HPDE6-E6E7 (cell line): ENCODE results near the gene FRMD8.
"Not testable (repeated sequence)": the region's sequence is repeated elsewhere in the genome, so short reads cannot be mapped to it uniquely, and the experiment has no call there.

Experiments used
- DNase-seq: peaks from one replicate; pipeline ENCODE4 v3.0.0; 2011; ENCODE audit warnings: missing footprints; ENCODE audit errors: extremely low spot score

The FRMD8 gene

DNA sequence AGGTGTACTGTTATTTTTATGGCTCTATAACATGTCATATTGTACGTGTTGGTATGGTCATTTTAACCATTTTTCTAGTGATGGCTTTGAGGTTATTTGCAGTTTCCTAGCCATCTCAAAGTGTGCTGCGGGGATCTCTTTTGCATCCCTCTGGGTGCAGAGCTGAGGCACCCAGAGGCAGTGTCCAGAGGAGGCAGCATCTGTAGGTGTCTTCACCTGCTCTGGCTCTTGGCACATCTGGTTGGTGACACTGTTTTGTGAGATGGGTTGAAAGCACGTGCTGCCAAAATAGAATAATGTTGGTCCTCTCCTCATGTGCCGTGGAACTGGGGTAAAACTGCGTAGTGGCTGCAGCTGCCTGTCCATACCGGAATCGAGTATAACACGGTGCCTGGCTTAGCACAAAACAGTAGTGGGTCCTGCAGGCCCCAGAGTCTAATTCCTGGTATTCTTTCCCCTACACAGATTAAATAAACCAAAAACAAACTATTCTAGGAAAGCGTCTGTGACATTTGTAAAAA lies 49.0 kb downstream of the FRMD8 start:
- DNase-seq, result no peak

GRCh38 chr11:65435981-65436411 lies 49.6 kb downstream of the FRMD8 start:
- no peak for DNase-seq

DNA sequence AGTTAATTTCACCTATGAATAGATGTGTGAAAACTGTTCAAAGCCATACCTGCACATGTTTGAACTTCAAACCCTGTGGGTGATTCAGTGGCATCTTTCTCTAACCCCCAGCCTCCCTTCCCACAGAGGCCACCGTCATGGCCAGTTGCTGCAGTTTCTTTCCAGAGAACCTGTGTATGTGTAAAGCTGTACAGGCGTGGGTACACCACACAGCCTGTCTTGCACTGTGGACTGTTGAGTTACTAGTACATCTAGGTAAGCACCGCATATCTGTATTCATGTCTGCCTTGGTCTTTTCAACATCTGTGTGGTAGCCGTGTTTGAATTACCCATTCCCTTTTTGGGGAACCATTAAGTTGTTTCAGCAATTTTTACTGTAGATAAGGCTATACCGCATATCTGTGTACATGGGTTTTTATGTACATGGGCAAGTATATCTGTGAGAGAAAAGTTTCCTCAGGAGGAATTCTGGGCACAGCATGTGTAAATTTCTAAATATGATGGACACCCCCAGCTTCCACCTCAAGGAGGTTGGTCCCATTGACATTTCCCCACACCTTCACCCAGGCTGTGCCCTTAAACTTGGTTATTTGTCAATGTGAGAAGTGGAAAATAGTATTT lies 50.1 kb downstream of the FRMD8 start:
- DNase-seq, result no peak

GRCh38 chr11:65437436-65438227 lies 51.2 kb downstream of the FRMD8 start:
- no peak for DNase-seq

DNA sequence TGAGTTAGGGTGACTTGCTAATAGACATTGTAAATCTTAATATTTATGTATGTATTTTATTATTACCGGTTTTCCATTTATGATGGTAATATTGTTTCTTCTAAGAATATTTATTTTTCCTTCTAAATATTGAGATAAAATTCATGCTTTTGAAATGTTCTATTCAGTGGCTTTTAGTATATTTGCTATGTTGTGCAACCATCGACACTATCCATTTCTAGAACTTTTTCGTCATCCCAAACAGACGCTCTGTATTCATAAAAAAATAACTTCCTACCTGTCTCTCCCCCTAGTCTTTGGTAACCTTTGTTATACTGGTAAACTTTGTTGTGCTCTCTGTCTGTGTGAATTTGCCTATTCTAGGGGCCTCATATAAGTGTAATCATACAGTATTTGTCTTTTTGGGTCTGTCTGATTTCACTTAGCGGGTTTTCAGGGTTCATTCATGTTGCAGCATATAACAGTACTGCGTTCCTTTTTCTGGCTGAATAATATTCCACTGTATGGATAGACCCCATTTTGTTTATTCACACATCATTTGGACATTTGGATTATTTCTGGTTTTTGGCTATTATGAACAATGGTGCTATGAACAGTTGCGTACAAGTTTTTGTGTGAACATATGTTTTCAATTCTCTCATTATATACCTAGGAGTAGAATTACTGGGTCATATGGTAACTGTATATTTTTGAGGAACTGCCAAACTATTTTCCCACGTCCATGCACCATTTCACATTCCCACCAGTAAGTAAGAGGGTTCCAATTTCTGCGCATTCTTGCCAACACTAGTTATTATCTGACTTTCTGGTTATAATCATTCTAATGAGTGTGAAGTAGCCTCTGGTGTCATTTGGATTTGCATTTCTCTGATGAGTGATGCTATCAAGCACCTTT lies 52.1 kb downstream of the FRMD8 start:
- no peak for DNase-seq

DNA sequence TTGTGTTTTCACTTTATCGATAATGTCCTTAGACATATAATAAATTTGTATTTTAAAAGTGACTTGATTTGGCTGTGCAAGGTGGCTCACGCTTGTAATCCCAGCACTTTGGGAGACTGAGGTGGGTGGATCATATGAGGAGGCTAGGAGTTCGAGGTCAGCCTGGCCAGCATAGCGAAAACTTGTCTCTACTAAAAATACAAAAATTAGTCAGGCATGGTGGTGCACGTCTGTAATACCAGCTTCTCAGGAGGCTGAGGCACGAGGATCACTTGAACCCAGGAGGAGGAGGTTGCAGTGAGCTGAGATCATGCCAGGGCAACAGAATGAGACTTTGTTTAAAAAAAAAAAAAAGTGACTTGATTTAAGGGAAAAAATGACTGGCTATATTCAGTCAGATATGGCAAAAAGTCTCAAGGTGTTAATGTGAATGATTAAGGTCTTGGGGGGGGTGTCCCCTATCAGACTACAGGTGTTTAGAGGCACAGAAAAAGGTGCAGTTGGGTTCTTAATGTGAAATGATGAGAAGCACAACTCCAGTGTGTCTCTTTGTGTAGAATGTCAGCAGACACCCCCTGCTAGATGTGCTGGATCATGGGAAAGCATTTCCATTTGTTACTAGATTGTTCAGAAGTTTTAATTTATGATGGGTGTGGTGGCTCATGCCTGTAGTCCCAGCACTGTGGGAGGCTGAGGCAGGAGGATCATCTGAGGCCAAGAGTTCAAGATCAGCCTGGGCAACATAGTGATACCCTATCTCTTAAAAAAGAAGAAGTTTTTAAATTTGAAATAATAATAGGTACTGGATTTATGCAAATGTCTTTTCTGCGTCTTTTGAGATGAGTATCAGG lies 53.1 kb downstream of the FRMD8 start:
- DNase-seq, result no peak

DNA sequence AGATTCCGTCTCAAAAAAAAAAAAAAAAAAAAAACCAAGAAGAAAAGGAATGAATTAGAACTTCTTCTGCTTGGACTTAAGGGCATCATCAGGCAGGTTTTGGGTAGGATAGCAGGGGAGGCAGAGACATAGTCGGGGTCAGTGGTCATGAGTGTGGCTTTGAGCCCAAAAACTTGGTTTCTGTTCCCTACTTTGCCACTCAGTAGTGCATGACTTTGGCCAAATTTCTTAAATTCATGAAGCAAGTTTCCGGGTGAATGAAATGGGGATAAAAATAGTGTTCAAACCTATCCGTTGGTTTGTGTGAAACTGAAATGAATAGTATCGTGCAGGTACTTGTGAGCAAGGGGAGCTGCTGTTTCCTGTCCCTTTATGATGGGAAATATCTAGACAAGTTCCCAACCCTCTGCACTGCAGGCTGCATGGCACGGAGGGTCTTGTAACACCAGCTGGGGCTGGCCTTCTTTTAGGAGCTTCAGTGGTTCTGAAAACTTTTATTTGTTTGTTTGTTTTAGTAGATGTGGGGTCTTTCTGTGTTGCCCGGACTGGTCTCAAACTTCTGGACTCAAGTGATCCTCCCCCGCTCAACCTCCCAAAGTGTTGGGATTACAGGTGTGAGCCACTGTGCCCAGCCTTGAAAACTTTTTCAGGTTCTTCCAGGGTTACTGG lies 54.5 kb downstream of the FRMD8 start:
- no peak for DNase-seq

- DNase-seq, result no peak
Measured at GRCh38 chr11:65442842-65443331, 56.5 kb downstream of the FRMD8 start.

DNA sequence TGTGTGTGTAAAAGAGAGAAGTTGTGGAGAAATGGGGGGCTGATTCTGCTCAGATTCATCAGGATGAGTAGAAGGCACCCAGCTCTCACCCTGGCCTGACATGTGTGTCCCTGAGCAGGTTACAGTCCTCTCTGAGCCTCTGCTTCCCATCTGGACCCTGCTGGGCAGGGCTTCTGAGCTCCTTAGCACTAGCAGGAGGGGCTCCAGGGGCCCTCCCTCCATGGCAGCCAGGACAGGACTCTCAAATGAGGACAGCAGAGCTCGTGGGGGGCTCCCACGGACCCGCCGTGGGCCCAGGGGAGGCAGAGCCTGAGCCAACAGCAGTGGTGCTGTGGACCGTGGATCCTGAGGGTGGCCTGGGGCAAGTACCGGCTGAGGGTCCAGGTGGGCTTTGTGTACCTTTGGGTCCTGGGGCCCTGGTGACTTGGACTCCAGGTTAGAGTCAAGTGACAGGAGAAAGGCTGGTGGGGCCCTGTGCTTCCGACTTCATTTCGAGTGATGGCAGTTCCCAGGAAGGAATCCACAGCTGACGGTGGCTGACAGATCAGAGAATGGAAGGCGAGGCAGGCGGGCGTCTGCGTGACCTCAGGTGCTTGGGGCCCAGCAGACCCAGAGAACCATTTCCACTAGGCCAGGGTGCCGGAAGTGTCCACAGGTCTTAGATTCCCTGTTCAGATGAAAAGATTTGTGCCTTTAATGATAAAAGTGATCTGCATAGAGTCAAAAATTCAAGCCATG lies 58.0 kb downstream of the FRMD8 start:
- no peak for DNase-seq

GRCh38 chr11:65445101-65445603 lies 58.7 kb downstream of the FRMD8 start:
- DNase-seq, result no peak

DNA sequence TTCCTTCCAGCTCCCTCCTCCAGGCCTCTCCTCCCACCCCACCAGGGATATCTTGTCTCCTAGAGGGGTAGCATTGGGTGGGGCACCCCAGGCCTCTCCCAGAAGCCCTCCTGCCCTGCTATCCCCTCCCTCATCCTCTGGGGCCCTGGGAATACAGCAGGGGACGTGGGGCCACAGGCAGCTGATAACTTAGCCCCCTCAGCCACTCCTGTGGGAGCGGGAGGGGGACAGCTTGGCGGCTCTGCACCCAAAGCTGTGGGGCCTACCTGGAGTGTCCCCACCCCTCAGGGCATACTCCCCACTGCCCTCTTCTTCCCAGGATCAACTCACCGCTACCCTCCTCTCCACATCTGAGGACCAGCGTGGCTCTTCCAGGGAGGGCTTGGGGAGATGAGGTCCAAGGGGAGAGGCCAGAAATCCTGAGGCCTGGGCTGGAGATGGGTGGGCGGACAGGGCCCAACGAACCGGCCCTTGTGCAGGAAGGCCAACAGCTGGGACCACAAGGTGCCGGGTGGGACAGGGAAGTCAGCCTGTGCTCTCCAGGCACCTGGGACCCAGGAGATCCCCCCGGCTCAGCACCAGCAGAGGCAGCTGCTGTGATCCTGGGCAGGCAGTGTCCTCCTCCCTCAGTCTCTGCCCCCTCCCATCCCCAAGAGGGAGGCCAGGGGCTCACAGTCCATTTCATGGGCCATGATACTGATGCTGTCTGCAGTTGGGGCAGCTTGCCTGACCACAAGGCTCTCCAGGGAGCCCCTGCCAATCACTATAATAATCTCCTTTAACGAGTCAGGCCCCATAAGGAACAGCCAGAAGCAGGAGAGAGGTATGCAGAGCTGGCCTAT lies 59.4 kb downstream of the FRMD8 start:
- DNase-seq, result no peak

DNA sequence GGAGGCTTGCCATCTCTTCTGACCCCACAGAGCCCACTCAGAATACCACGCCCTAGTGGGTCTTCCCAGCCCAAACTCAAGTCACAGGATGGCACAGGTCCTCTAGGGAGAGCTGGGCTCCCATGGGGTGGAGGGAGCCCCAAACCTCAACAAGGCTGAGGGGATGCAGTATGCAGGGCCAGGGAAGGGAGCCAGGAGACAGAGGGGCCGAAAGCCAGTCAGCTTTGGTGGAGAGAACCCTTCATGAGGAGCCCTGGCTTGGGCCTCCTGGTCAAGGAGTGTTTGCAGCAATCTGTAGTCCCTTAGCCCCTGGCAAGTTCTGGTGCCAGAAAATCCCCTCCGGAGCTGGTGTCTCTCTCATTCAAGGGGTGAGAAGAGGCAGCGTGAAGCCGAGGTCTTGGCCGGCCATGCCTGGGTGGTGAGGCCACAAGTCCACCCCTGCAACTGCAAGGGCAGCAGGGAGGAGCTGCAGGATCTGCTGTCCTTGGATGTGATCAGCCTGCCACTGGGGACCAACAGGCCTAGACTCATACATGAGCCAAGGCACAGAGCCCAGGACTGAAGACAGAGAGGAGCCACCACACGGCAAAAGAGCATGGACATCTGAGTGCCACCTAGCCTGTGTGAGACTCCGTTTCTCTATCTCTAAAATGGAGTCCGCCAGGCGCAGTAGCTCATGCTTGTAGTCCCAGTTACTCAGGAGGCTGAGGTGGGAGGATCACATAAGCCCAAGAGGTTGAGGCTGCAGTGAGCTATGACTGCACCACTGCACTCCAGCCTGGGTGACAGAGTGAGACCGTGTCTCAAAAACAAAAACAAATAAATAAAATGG lies 60.2 kb downstream of the FRMD8 start:
- no peak for DNase-seq

GRCh38 chr11:65448074-65448417 lies 61.6 kb downstream of the FRMD8 start:
- no peak for DNase-seq

DNA sequence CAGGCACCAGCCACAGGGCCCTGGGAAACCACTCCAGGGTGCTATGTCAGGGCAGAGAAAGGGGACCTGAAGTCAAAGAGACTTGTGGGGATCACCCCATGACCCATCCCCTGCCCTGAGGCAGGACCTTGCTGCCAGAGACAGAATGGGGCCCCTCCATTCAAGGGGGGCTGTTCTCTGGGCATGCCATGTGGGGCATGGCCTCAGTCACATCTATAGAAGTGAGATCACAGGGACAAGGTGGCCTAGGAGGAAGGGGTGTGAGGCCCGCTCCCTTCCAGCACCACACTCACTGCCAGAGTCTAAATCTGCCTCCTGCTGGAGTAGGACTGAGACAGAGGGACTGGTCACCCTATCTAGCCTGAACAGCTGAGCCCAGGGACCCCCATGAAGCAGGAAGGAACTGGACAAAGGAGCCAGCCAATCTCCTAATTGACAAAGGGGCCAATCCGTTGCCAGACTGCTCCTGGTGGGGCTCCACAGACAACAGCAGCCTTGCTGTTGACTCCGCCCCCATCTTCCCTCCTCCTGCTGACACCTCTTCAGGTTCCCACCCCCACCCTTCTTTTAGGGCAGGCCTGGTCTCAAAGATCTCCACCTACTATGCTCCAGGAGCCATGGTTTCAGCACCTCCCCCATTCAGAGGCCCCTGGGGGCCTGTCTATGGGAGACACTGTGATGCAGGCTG lies 62.1 kb downstream of the FRMD8 start:
- DNase-seq, result no peak

DNA sequence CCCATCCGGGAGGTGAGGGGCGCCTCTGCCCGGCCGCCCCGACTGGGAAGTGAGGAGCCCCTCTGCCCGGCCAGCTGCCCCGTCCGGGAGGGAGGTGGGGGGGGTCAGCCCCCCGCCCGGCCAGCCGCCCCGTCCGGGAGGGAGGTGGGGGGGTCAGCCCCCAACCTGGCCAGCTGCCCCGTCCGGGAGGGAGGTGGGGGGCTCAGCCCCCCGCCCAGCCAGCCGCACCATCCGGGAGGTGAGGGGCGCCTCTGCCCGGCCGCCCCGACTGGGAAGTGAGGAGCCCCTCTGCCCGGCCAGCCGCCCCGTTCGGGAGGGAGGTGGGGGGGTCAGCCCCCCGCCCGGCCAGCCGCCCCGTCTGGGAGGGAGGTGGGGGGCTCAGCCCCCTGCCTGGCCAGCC lies 64.9 kb downstream of the FRMD8 start:
- DNase-seq, result not testable (repeated sequence)

DNA sequence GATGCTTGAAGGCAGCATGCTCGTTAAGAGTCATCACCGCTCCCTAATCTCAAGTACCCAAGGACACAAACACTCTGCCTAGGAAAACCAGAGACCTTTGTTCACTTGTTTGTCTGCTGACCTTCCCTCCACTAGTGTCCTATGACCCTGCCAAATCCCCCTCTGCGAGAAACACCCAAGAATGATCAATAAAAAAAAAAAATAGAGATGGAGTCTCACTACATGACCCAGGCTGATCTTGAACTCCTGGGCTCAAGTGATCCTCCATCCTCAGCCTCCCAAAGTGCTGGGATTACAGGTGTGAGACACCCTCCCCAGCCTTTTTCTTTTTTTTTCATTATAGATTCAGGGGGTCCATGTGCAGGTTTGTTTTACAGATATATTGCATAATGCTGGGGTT lies 65.8 kb downstream of the FRMD8 start:
- not testable (repeated sequence) for DNase-seq

DNA sequence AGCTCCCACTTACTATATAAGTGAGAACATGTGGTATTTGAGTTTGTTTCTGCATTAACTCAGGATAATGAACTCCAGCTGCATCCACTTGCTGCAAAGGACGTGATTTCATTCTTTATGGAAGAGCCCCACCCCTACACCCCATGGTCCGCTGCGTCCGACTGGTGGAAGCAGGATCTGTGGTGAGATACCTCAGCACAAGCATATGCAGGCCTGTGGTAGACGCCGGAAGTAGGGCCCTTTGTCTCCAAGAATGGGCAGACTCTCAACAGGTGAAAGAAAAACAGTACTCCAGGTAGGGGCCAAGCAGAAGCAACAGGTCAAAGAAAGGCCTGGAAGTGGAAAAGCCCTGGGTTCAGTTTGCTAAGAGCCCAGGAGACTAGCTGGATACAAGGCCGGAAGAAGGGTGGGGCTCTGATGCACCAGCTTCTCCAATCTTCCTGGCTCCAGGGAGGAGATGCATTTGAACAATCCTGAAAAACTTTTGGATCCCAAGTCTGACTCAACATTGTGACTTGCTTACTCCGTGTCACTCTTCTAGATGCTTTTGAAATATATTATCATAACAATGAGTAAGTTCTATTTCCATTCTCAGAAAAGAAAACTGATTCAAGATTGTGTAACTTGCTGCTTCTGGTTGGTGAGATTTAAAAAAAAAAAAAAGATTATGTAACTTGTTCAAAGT lies 66.5 kb downstream of the FRMD8 start:
- no peak for DNase-seq
